Stimulated activated CD4-positive, alpha-beta T cell treated with anti-CD3 and anti-CD28 coated beads, Interleukin-1b, Interleukin-23, amount 100 ng/mL, for 48 hours (primary cell): ENCODE measurements around the gene ABHD6.
A peak's percentile ranks its signal among the peaks of the same experiment; 100 is the strongest.
"Not testable (repeated sequence)": the region's sequence is repeated elsewhere in the genome, so short reads cannot be mapped to it uniquely, and the experiment has no call there.

ENCODE experiments used
- DNase-seq: peaks from one replicate; pipeline ENCODE4 v3.0.0-alpha.2; 2020

ABHD6 gene

GRCh38 chr3:58285334-58285733 is 47.7 kb downstream of the ABHD6 start:
- DNase-seq: no peak

- no peak for DNase-seq
Observed at GRCh38 chr3:58287354-58287753, 49.8 kb downstream of the ABHD6 start.

- DNase-seq: no peak
Observed at GRCh38 chr3:58288011-58288728, 50.6 kb downstream of the ABHD6 start.

DNA sequence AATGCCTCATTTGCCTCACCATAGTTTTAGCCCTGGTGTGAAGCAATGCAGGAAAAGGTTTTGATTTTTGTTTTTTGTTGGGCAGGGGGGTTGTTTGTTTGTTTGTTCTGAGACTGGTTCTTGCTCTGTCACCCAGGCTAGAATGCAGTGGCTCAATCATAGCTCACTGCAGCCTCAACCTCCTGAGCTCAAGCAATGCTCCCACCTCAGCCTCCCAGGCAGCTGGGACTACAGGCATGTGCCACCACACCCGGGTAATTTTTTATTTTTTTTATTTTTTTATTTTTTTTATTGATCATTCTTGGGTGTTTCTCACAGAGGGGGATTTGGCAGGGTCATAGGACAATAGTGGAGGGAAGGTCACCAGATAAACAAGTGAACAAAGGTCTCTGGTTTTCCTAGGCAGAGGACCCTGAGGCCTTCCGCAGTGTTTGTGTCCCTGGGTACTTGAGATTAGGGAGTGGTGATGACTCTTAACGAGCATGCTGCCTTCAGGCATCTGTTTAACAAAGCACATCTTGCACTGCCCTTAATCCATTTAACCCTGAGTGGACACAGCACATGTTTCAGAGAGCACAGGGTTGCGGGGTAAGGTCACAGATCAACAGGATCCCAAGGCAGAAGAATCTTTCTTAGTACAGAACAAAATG is 51.5 kb downstream of the ABHD6 start:
- DNase-seq: not testable (repeated sequence)

DNA sequence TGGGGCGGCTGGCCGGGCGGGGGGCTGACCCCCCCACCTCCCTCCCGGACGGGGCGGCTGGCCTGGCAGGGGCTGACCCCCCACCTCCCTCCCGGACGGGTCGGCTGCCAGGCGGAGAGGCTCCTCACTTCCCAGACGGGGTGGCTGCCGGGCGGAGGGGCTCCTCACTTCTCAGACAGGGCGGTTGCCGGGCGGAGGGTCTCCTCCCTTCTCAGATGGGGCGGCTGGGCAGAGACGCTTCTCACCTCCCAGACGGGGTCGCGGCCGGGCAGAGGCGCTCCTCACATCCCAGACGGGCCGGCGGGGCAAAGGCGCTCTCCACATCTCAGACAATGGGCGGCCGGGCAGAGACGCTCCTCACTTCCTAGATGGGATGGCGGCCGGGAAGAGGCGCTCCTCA is 52.9 kb downstream of the ABHD6 start:
- not testable (repeated sequence) for DNase-seq

- no peak for DNase-seq
Observed at GRCh38 chr3:58291671-58292338, 54.2 kb downstream of the ABHD6 start.

GRCh38 chr3:58292866-58293265 is 55.3 kb downstream of the ABHD6 start:
- DNase-seq: no peak

DNA sequence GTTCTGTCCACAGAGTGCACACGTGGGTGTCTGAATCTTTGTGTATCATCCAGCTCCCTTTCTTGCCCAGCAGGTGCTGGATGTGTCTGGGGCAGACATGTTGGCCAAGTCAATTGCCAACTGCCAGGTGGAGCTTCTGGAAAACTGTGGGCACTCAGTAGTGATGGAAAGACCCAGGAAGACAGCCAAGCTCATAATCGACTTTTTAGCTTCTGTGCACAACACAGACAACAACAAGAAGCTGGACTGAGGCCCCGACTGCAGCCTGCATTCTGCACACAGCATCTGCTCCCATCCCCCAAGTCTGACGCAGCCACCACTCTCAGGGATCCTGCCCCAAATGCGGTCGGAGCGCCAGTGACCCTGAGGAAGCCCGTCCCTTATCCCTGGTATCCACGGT is 55.9 kb downstream of the ABHD6 start:
- no peak for DNase-seq

GRCh38 chr3:58296269-58296668 is 58.7 kb downstream of the ABHD6 start:
- no peak for DNase-seq

GRCh38 chr3:58296843-58297242 is 59.3 kb downstream of the ABHD6 start:
- DNase-seq: no peak

- DNase-seq: no peak
Observed at GRCh38 chr3:58298190-58298589, 60.6 kb downstream of the ABHD6 start.

- no peak for DNase-seq
Observed at GRCh38 chr3:58299075-58299474, 61.5 kb downstream of the ABHD6 start.

DNA sequence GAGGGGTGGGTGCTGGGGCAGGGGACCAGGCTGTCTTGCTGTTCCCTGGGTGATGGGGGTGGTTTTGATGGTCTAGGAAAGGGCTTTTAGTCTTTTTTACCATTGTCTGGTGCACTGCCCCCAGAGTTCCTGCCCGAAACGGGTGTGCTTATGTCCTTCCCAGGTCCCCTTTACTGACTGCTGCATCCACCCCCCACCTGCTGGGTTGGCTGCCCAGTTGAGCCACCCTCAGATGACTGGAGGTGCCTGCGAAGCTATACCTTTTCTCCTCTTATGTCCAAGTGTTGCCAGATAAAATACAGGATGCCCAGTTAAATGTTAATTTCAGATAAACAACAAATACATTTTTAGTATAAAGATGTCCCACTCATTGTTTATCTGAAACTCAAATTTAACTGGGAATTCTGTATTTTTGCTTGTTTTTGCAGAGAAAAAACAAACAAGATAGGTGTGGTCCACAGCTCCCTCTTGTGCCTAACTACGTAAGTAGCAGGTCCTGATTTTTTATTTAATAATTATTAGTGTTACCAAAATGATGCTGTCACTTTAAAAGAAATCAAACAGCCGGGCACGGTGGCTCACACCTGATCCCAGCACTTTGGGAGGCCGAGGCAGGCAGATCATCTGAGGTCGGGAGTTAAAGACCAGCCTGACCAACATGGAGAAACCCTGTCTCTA is 62.4 kb downstream of the ABHD6 start:
- no peak for DNase-seq

DNA sequence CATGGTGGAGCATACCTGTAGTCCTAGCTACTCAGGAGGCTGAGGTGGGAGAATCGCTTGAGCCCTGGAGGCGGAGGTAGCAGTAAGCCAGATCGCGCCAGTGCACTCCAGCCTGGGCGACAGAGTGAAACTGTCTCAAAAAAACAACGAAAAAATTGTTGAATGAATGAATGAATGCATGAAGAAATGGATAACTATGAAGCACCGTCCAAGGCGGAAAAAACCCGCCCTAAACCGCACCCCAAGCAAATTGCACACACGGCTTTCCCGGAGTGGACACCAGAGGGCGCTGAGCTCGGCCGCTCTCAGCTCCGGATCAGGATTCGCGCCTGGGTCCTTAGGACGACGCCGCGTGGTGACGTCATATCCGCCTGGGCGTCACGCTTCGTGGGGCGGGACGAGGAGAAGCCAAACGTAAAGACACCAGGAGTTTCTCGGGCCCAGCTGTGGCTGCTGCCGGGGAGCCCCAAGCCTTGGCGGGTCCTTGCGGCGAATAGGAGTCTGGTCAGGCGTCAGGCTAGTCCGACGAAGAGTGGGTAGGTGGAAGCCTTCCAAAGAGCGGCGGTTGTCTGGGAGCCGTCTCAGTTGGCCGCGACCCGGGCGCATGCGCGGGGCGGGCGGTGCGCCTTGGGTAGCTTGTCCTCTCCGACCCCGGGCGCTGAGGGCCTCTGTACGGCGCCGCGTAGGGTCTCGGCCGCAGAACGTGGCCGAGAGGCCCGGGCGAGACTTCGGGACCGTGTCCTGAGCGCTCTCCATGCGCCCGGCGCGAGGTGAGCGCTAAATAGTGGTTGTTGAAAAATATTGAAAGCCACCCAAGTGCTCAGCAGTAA is 68.5 kb downstream of the ABHD6 start, which contains the start of the genes HTD2 and RPP14:
Gene HTD2 (plus strand): TSS at position 639 of the 830 bp plus-strand sequence. CDS start 11,094 bp downstream, outside the sequence.
Gene RPP14 (plus strand): TSS at position 364 of the 830 bp plus-strand sequence. CDS start 4,085 bp downstream, outside the sequence.
- DNase-seq: peak; percentile 99

DNA sequence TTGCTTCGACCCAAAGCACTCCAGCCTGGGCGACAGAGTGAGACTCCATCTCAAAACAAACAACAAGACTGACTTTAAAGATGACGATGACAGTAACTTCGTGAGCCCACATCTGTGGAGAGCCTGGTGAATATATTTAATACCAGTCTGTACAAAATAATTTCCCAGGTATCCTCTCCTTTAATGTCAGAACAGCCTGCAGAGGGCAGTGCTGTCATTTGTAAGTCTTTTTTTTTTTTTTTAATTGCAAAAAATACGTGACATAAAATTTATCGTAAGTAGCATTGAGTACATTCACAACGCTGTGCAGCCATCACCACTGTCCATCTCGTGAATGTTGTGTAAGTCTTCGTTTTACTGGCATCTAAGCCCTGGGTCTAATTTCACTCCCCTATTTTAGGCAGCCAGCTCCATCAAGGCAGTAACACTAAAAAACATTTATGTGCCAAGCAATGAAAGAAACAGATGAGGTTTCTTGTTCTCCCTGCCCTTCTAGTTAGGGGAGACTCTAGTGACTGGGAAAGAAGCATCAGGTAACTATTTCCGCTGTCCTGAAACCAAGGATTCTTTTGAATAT is 70.1 kb downstream of the ABHD6 start:
- peak; percentile 17 for DNase-seq

DNA sequence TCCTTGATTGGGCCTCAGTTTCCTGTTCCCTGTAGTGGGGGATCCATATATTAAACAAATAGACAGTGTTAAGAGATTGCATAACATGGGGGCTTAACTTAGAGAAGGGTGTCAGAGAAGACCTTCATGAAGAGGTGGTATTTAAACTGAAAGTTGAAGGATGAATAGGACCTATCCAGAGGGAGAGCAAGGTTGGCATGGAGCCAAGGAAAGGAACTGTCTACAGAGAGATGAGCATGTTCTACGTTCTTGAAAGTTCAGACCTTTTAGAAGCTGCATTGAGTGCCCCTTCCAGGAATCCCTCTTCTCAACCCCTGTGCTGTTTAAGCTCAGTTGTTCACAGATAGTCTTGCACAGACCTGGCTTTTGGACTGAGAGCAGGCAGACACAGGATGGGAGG is 71.1 kb downstream of the ABHD6 start:
- DNase-seq: no peak

DNA sequence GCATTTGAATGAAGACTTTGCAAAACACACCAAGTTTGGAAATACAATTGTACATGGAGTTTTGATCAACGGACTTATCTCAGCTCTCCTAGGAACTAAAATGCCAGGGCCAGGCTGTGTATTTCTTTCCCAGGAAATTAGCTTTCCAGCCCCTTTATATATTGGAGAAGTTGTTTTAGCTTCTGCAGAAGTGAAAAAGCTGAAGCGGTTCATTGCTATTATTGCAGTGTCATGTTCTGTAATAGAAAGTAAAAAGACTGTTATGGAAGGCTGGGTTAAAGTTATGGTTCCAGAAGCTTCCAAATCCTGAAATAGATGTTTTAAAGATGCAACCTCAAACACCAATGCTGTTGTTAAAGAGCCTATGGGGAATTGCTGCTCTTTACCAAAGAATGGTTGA is 80.2 kb downstream of the ABHD6 start:
- no peak for DNase-seq

DNA sequence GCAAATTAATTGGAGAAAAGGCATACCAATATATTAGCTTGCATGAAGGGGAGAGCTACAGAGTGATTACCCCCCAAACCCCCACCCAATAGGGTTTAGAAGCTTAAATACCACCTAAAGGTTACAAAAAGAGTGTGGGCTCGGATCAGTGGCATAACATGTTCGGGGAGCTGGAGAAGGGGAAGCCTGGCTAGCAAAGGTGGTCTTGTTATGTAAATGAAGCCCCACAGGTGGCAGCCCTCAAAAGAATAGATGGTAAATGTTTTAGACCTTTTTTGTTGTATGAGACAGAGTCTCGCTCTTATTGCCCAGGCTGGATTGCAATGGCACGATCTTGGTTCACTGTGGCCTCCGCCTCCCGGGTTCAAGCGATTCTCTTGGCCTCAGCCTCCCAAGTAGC is 84.2 kb downstream of the ABHD6 start:
- DNase-seq: no peak

DNA sequence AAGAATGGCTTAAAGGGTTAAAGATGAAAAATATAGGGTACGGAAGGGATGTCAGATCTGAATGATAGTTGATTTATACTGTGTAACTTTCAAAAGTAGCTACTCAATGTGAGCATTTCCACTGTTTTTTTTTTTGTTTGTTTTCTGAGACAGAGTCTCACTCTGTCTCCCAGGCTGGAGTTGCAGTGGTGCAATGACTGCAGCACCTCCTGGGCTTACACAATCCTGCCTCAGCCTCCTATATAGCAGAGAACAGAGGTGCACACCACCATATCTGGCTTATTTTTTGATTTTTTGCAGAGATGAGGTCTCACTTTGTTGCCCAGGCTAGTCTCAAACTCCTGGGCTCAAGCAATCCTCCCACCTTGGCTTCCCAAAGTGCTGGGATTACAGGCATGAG is 85.2 kb downstream of the ABHD6 start:
- no peak for DNase-seq

- DNase-seq: peak; percentile 26
Observed at GRCh38 chr3:58323529-58324390, 86.2 kb downstream of the ABHD6 start.
